HG03280 (cell line): ENCODE measurements around the gene CACNA1B.
"Not testable (repeated sequence)": the region's sequence is repeated elsewhere in the genome, so short reads cannot be mapped to it uniquely, and the experiment has no call there.

Experiments
- ATAC-seq: cut with Tn5 transposase; IDR thresholded peaks from one replicate; pipeline ENCODE4 v1.9.1; 2021; ENCODE audit warnings: mild to moderate bottlenecking, moderate library complexity; ENCODE audit not compliant: unreplicated experiment

The CACNA1B gene

DNA sequence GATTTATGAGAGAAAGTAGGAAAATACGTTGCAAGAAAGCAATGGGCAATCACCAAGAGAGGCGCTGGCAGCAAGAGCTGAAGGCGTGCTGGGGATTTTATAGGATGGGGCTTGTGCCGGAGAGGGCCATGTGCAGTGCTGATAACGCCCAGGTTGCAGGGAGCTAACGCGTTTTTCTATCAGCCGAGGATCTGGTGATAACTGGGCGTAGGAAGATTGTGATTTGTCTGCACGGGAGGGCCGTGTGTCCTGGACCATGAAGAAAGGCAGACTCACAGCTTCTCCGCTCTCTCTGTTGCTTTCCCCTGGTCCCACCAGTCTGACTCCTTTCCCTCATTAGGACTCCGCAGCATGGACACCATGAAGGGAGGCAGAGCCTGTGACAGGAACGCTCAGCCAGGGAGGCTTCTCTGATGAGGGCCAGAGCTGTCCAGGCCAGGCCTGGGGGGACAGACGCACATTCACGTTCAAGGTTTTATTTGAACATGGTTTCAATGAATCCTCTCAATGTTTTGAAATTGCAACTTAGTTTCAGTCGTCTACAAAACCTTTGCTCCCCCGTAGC lies 11.9 kb upstream of the CACNA1B start:
- ATAC-seq, result no peak

DNA sequence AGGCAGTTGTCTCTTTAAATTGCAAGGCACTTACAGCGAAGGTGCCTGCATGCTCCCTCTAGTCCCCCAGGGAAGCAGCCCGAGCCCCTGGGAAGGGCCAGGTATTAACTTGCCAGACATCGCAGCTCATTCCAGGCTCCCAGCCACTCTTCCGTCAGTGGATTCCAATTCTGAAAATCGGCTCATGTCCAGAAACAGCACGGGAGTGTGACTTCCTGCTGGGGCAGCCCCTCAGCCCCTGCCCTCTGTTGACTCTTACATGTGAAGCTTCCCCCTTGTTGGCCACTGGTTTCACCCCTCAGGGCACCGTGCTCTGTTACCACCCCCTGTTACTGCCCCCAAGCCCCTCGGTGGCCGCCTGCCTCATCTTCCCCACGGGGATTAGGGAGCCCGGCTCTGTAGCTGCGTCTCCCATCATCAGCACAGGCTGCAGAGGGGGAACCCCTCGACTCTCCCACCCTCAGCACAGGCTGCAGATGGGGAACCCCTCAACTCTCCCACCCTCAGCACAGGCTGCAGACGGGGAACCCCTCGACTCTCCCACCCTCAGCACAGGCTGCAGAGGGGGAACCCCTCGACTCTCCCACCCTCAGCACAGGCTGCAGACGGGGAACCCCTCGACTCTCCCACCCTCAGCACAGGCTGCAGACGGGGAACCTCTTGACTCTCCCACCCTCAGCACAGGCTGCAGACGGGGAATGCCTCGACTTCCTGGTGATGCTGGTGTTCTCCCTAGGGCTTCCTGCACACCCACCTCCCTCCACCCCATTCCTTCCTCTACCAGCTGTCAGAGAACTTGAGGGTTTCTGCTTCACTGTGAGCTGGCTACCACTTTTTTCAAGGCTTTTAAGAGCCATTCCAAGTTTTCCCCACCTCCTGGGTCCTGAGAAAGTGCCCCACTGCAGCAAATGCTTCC lies 11.1 kb upstream of the CACNA1B start:
- ATAC-seq, result no peak

DNA sequence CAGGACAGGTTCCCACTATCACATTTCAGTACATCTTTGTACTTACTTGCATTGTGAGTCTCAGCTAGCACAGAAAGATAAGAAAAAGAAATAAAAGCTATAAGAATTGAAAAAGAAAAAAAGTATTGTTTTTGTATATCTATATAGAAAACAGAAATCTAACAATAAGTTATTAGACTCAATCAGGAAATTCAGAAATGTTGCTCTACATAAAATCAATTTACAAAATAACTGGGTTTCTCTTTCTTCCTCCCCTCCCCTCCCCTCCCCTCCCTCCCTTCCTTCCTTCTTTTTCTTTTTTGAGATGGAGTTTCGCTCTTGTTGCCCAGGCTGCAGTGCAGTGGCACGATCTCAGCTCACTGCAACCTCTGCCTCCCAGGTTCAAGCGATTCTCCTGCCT lies 7.2 kb upstream of the CACNA1B start:
- ATAC-seq, result no peak

DNA sequence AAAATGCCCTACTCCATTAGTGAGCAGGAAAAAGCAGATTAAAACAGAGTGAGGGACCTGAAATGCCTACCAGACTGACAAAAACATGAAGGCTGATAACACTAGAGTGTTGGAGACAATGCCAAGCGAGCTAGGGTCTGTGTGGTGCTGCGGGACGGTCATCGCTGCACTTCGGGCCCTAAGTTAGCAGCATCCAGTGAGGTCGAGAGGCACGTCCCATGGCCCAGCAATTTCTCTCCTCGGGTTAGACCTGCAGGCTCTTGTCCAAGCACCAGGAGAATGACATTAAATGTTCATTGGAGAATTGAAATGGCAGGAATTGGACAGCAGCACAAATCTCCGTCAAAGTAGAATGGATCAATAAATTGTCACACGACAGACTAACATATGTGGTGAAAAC lies 5.3 kb upstream of the CACNA1B start:
- no peak for ATAC-seq

DNA sequence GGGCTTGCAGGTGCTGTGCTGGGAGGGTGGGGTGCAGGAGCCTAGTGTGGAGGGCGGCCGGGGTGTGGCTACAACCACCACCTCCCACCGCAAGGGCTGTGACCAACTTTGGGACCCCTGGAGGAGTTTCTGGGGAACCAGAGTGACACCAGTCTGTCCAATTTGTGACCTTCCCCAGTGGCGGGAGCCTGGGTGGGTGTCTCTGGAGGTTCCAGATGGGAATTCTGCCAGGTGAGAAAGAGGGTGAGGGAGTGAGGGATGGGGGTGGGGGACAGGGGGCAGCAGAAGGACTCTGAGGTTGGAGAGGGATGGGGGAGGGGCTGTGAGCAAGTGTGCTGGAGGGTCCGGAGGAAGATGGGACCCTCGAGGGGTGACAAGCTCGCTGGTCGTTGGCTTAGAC lies 4.2 kb upstream of the CACNA1B start:
- ATAC-seq, result no peak

DNA sequence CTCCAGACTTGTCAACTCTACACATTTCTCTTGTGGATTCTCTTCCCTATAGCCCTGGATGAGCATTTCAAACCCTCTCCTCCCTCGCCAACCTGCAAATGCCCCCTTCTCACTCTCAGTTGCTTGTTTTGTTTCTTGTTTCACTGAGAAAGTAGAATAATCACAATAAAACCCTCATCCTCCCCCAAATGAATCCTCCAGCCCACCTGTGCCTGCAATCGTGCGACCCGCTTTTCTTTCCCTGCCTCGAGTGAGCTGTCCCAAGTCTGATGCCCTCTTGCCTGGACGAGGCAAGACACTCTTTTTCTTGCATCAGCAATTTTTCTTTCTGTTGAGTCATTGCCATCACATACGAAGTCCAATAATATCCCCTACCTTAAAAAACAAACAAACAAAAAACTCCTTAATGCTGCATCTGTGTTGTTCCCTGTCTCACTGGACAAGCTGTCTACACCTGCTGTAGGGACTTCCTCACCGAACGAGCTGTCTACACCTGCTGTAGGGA lies 3.7 kb upstream of the CACNA1B start:
- no peak for ATAC-seq

DNA sequence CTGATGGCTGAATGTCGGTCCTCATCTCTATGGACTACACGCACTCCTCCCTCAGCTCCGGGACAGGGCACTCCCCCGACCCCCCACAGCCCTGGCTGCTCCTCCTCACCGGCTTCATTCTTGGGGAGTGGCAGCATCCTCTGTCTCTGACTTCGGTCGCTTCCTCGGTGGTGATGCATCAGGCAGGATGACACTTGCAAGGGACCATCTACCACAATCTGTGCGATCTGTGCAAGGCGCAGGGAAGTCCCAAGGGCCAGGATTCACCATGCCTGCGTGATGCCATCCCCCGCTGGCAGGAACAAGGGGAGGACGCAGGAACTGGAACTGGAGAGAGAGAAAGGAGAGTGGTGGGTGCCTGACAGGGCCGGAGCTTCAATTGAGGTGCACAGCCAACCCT lies 2.2 kb upstream of the CACNA1B start:
- no peak for ATAC-seq

DNA sequence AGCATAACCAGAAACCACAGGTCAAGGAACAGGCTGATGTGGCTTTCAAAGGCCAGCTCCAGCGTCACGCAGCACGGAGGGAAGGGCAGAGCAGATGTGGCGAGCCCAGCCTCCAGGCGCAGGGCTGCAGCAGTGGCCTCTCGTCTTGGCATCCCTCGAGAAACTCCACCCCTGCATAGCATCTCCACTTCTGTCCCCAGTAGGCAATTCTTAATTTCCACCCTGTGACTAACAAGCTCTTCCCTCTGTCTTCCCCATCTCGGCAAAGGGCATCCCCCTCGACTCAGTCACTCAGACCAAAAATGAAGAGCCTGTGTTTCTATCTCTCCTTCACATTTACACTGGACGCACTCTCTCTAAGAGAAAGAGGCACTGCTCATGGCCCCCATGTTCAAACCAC lies 1.7 kb upstream of the CACNA1B start:
- ATAC-seq, result no peak

DNA sequence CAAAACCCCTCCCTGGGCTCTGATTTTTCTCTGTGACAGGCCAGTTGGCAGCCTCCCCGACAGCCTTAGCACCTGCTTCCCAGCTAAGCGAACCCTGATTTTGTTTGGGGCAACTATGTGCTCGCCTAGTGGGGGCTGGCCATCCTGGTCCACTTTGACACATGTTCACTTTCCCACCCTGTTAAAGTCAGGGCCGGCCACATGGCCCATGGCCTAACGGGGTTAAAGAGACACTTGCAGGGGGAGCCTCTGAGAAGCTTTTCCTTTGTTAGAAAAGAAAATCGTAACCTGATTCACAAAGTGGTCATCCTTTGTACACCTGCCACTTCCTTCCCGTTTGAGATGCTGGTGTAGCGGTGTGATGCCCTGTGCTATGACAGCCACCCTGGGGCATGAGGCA lies 1.3 kb upstream of the CACNA1B start:
- no peak for ATAC-seq

DNA sequence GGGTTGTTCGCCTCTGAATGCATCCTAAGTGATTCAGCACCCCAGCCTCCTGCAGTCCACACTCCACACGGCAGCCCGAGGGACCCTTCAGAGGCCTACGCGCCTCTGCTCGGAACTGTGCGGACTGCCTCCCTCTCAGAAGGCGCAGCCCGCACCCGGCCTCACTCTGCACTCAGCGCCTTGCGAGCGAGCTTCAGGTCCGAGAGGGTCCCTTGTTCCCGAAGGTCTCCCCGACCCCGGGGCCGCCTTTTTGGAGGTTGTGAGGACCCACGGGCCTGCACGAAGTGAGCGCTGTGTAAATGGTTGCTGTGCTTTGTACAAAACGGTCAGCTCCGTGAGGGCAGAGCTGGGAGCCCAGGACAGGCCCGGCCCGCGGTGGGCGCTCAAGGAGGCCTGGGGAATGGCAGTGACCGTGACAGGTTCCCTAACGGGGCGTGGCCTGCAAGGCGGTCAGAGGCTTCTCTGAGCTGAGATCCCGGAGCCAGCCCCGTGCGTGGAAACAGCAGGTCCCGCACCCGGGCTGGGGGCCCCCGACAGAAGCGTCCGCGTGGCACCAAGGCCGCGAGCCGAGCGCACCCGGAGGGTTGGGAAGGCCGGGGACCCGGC lies 698 bp upstream of the CACNA1B start:
- ATAC-seq, result no peak

DNA sequence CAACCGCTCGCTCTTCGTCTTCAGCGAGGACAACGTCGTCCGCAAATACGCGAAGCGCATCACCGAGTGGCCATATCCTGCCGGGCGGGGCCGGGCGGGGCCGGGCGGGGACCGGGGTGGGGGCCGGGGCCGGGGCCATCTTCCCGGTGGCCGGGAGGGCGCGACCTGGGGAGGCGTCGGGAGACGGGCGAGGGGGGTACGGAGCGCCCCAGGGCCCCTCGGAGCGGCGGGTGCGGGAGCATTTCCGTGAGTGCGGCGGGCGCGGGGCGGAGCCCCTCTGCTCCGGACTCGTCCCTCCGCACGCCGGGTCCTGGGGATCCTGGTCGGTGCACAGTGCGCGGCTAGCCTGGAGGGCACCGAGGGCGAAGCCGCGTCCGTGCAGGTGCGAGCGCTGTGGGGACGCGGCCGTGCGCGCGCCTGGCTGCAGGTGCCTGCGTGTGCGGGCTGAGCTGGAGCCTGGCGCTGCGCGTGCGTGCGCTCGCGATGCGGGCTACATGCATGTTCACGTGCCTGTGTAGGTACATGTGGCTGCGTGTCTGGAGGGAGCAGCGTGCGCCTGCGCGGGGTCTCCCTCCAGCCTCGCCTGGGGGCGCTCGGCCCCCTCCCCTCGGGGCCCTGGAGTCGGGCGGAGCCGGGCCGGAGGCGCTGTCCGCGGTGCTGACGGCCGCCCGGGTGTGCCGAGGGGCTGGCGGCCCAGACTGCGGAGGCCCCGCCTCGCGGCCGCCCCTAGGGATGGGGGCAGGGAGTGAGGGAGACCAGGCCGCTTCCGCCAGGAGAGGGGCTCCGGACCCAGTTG lies 762 bp downstream of the CACNA1B start:
- ATAC-seq, result no peak

DNA sequence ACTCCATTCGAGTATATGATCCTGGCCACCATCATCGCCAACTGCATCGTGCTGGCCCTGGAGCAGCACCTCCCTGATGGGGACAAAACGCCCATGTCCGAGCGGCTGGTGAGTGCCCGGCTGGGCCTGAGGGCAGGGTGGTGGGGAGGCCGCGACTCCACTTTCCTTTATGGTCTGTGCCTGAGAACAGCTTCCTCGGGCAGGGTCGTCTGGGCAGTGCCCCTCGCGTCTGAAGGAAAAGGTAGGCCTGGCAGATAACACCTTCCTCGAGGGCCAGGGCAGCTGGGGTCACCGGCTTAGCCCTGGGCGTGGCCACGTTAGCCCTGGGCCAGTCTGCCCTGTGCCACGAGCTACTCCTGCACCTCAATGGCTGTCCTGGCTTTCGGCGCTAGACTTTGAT lies 1.5 kb downstream of the CACNA1B start:
- no peak for ATAC-seq

DNA sequence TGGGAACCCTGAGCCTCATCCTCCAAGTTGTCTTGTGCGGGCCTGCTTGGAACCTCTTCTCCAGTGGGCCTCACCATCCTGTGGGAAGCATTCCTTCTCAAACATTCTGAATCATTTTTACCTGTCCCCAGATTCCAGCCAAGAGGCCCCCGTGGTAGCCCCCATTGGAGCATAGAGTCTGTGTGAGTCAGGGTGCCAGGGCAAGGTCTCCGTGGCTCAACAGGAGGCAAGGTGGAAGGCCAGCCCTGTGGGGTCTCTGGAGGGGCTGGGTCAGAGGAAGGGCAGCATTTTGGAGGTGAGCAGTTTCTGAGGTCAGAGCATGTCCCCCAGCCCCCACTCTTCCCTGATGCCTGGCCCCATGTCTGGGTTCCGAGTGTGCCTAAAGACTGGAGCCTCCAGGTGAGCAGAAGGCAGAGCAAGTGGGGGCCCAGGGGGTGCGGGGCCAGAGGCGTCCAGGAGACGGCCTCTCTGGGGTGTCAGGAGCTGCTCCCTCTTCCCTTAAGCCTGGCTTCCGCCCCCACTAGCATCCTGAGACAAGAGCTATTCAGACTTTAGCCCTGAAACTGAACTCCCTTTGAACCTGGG lies 2.1 kb downstream of the CACNA1B start:
- ATAC-seq, result no peak

DNA sequence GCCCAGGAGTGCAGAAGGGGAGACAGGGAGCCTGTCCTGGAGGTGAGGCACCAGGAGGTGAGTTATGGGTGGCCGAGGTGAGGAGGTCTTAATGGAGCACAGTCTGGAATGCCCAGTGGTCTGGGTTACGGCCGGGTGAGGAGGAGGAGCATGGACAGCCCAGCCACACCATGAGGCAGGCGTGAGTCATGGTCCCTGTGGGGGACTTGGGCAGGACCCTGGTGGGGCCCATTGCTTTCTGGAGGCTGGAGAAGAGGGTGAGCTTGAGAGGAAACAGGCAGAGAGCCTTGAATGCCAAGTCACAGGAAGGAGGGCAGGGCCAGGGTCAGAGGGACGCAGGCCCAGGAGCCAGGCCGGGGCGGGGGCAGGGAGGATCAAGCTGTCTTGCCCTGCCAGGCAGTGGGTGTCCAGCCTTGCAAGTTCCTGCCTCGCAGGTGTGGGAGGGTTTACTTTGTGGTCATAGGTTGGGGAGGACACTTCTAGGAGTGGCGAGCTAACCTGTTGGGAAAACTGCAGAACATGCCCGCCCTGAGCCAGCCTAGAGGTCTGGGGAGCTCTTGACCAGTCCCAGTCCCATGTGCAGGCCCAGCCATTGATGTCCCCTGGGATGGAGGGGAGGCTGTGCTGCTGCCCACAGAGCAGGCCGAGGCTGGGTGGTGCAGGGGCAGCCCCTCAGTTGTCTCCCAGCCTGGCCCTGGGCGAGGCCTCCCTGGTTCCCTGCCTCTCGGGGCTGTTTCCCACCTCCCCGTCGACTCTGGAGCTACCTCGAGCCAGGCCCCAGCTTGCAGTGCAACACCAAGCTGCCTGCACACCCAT lies 2.8 kb downstream of the CACNA1B start:
- ATAC-seq, result no peak

DNA sequence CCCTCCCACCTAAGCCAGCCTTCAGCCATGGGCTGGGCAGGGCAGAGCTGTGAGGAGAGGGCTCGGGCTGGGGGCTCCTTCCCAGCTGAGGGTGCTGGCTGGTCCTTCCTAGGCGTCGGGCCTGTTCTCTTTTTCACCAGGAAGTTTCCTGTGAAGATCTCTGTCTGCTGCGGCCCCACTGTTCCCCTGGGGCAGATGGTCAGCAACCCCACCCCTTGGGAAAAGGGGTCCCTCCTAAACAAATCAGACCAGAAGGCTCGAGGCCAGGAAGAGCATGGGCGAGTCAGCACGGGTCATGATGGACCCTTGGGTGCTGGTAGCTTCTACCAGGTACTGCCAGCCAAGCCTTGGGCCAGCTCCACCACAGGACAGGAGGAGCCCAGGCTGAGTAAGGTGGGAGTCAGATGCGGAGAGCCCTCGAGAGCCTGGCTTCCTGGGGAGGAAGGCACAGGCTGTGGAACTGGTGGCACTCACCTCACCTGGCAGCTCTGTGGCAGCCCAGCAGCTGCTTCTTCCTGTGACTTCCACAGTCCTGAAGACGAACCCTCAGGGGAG lies 3.5 kb downstream of the CACNA1B start:
- no peak for ATAC-seq

DNA sequence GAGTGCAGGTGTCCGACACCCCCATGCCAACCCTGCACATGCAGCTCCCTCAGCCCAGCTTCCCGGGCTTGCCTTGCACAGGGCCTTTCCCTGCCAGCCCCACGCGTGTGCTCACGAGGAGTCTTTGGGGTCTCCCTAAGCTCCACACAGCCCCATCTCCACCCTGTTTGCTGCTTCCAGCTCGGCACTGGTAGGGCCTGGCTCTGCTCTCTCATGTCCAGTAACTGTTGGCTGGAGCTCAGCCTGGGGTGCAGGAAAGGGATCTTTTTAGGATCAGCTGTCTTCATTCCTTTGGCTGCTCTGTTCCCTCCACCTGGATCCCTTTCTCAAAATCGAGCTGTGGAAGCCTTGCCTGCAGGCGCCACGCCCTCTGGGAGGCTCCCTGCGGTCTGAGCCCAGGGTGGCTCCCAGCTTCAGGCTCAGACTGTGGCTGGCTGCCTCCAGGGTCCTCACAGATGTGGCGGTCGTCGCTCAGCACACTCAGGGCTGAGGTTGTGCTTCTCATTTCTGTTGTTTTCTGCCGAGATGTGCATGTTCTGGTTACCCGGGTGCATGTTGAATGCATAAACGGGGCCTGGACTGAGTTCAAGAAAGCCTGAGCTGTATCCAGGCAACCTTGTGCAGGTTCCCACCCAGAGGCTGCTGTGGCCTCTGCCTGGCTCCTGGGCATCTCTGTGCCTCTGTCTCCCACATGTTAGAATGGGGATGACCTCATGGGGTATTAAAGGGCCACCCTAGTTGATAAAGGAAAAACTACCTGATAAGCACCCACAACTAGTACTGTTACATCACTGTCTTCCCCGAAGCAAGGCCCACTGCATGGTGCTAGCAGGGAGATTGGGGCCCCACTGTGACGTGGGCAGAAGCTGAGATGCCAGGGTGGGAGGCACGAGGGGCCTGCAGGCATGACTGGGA lies 4.3 kb downstream of the CACNA1B start:
- no peak for ATAC-seq

DNA sequence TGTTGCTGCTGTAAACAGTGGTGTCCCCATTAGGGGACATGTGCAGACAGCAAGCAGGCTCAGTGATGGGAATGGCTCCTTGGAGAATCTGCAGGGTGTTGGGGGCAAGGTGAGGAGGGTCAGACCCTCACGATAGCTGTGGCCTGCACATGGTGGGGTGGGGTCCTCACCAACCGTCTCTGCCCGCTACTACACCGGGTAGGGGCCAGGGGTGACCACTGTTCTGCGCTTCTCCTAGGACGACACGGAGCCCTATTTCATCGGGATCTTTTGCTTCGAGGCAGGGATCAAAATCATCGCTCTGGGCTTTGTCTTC lies 4.9 kb downstream of the CACNA1B start:
- ATAC-seq, result no peak

DNA sequence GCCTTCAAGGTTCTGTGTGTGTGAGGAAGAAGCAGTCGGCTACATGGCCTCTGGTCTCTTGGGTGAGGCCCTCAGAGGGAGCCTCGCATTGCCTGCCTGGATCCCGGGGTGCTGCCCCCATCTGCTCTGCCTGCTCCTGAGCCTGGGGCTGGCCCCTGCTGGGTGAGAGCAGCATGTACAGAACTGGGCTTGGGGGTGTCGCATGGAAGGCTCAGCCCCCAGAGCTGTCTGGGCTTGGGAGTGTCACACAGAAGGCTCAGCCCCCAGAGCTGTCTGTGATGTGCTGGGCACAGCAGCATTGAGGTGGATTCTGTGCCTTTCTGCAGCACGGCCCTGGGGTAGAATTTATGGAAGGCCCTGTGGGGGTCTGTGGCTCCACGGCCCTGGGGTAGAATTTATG lies 6.4 kb downstream of the CACNA1B start:
- ATAC-seq, result not testable (repeated sequence)

DNA sequence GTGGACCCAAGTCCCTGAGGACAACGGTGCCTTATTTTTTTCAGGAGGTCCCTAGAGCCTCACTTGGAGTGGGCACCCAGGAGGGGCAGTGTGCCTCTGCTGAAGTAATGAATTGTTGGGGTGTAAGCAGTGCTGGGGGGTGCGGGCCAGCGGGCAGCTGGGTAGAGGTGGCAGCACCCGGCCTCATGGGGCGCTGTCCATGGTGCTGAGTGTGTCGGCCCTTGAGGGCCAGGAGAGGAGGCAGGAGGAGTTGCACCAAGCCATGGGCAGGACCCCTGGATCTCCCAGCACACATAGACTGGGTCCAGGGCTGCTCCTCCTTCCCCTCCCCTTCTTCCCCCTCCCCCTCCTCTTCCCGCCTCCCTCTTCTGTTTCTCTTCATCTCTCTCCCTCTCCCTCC lies 7.0 kb downstream of the CACNA1B start:
- not testable (repeated sequence) for ATAC-seq
